ENCODE measurements around the gene DHODH.

Gene DHODH

GRCh38 chr16:72066747-72067146, 58.2 kb downstream of the DHODH start (continued):
- no peak for TF ChIP-seq KLF10 (tag by site-specific recombination; IDR thresholded peaks at IDR 0.05)
- peak; percentile 26; the same call in 1 of the 2 replicates for TF ChIP-seq CTCF (tag by site-specific recombination; IDR thresholded peaks at IDR 0.05)
- no peak for TF ChIP-seq ZNF768 (tag by site-specific recombination; IDR thresholded peaks at IDR 0.05)

- H3K9me3 ChIP-seq (ENCODE audit: control insufficient read depth, insufficient read depth, low read depth, low read length): no peaks in the 10 kb centered on the region
- POLR2A ChIA-PET: no interaction called here
- H3K36me3 ChIP-seq (ENCODE audit: control insufficient read depth in 2 of 2, insufficient read depth in 1 of 2, low read length in 2 of 2): no peaks in the 10 kb centered on the region
- CTCF ChIA-PET: interaction anchor here (0.6 to 1.5 kb wide), 4 partner anchors 24 to 309 kb away, joined by 3 to 5 read pairs (median 3); no protein-coding TSS in a partner anchor
- H3K4me3 ChIP-seq (ENCODE audit: low read depth, low read length): no peak overlapping the region
- H3K4me1 ChIP-seq (ENCODE audit: control insufficient read depth, insufficient read depth, low read length): no peaks in the 10 kb centered on the region
- no peak overlapping the region for H3K27ac ChIP-seq (ENCODE audit: extremely low read depth, low read depth, low read length)
- TF ChIP-seq ZNF580 (tag by site-specific recombination; IDR thresholded peaks at IDR 0.05): no peak
- TF ChIP-seq CTCF (tag by site-specific recombination; IDR thresholded peaks at IDR 0.05): no peak
- no peak for TF ChIP-seq ZNF16 (tag by site-specific recombination; IDR thresholded peaks at IDR 0.05; ENCODE audit: low read depth)
- no peak for TF ChIP-seq OSR2 (tag by site-specific recombination; IDR thresholded peaks at IDR 0.05)
- TF ChIP-seq ZNF48 (tag by site-specific recombination; IDR thresholded peaks at IDR 0.05): no peak
- TF ChIP-seq ZNF488 (tag by site-specific recombination; IDR thresholded peaks at IDR 0.05): no peak
- TF ChIP-seq ZFP69B (tag by site-specific recombination; IDR thresholded peaks at IDR 0.05): no peak
- no peak for TF ChIP-seq ZNF394 (tag by site-specific recombination; IDR thresholded peaks at IDR 0.05; ENCODE audit: borderline replicate concordance)
- TF ChIP-seq ZNF530 (tag by site-specific recombination; IDR thresholded peaks at IDR 0.05; ENCODE audit: low read depth): no peak
- no peak for TF ChIP-seq ZNF561 (tag by site-specific recombination; IDR thresholded peaks at IDR 0.05; ENCODE audit: borderline replicate concordance)
- no peak for TF ChIP-seq HOXC10 (CRISPR knock-in tag; IDR thresholded peaks at IDR 0.05)
- TF ChIP-seq ZNF221 (tag by site-specific recombination; IDR thresholded peaks at IDR 0.05; ENCODE audit: borderline replicate concordance): no peak
- no peak for TF ChIP-seq ZNF148 (tag by site-specific recombination; IDR thresholded peaks at IDR 0.05; ENCODE audit: borderline replicate concordance)
- no peak for TF ChIP-seq IKZF3 (tag by site-specific recombination; IDR thresholded peaks at IDR 0.05)
- TF ChIP-seq RBAK (tag by site-specific recombination; IDR thresholded peaks at IDR 0.05): no peak
- no peak for TF ChIP-seq ZNF341 (tag by site-specific recombination; IDR thresholded peaks at IDR 0.05; ENCODE audit: low read depth)
- no peak for TF ChIP-seq ZBTB44 (tag by site-specific recombination; IDR thresholded peaks at IDR 0.05)
- TF ChIP-seq HOXA7 (CRISPR knock-in tag; IDR thresholded peaks at IDR 0.05; ENCODE audit: borderline replicate concordance): no peak
- no peak for TF ChIP-seq ZNF18 (tag by site-specific recombination; IDR thresholded peaks at IDR 0.05)
Observed at GRCh38 chr16:72068930-72069329, 60.4 kb downstream of the DHODH start.
